ENCODE results near the gene CCR4. TPM values are rescaled to one million over a fixed set of nuclear protein-coding genes. Genes with fewer than 3 reads are reported as not detected.

Gene CCR4
- total RNA-seq, 1 experiment from 2014 or later = 0.10 TPM

- intact Hi-C loops (cut with micrococcal nuclease; ENCODE audit: unreplicated experiment) (no loop called here), in situ Hi-C loops (cut with HindIII; ENCODE audit: low pct_unique_long_range_greater_than_20kb, low sequenced_read_pairs) (no loop called here)
- Histone ChIP-seq H3K4me1 (ENCODE audit: control insufficient read depth, insufficient read depth, low read length) (no peaks in the 10 kb centered on the region), H3K36me3 (ENCODE audit: control insufficient read depth, insufficient read depth, low read length) (no peaks in the 10 kb centered on the region), H3K9me3 (ENCODE audit: control insufficient read depth, insufficient read depth, low read depth, low read length) (no peaks in the 10 kb centered on the region), H3K27ac (ENCODE audit: low read length) (no peak overlapping the region), H3K4me3 (ENCODE audit: low read depth in 2 of 2, low read length in 2 of 2) (no peak overlapping the region), H3K27me3 (ENCODE audit: control insufficient read depth, insufficient read depth, low read length) (no peaks in the 10 kb centered on the region)
- DNase-seq (ENCODE audit: low read depth, low spot score) (no peak), ATAC-seq (no peak)
- no TSS peak for BruUV-seq (replicated peaks)
- no peak for TF ChIP-seq REST (IDR thresholded peaks at IDR 0.05; ENCODE audit: insufficient read depth in 1 of 2, low read depth in 2 of 2, low read length in 1 of 2)
- no peak for TF ChIP-seq POLR2AphosphoS5 (IDR thresholded peaks at IDR 0.05; ENCODE audit: low read depth, low read length)
- TF ChIP-seq, protein P1, sequence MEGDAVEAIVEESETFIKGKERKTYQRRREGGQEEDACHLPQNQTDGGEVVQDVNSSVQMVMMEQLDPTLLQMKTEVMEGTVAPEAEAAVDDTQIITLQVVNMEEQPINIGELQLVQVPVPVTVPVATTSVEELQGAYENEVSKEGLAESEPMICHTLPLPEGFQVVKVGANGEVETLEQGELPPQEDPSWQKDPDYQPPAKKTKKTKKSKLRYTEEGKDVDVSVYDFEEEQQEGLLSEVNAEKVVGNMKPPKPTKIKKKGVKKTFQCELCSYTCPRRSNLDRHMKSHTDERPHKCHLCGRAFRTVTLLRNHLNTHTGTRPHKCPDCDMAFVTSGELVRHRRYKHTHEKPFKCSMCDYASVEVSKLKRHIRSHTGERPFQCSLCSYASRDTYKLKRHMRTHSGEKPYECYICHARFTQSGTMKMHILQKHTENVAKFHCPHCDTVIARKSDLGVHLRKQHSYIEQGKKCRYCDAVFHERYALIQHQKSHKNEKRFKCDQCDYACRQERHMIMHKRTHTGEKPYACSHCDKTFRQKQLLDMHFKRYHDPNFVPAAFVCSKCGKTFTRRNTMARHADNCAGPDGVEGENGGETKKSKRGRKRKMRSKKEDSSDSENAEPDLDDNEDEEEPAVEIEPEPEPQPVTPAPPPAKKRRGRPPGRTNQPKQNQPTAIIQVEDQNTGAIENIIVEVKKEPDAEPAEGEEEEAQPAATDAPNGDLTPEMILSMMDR (IDR thresholded peaks at IDR 0.05) = no peak
- no peak for TF ChIP-seq SIN3A (IDR thresholded peaks at IDR 0.05; ENCODE audit: borderline replicate concordance, insufficient read depth, low read depth, low read length)
- TF ChIP-seq TCF7L2 (IDR thresholded peaks at IDR 0.05; ENCODE audit: low read depth, low read length) = no peak
- ChIA-PET CTCF (no interaction called here), POLR2A (no interaction called here)
Measured at GRCh38 chr3:33004205-33004604, 52.8 kb downstream of the CCR4 start.

DNA sequence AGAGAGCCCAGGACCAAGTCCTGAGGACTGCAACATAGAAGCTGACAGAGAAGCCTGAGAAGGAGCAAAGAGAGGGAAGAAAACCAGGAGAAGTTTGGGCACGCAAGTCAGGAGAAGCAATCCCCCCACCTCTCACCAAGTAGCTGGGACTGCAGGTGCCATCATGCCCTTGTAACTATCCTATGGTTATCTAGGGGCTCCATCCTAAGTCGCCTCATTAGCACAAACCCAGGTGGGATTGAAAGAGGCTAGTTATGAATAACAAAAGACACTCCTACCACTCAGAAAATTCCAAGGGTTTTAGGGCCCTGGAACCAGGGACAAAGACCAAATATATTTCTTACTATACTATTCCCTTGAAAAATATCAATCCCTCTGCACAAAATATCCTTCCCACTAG lies 53.5 kb downstream of the CCR4 start:
- Histone ChIP-seq H3K4me3 (ENCODE audit: low read depth in 2 of 2, low read length in 2 of 2) (no peak overlapping the region), H3K27me3 (ENCODE audit: control insufficient read depth, insufficient read depth, low read length) (no peaks in the 10 kb centered on the region), H3K36me3 (ENCODE audit: control insufficient read depth, insufficient read depth, low read length) (no peaks in the 10 kb centered on the region), H3K4me1 (ENCODE audit: control insufficient read depth, insufficient read depth, low read length) (no peaks in the 10 kb centered on the region), H3K9me3 (ENCODE audit: control insufficient read depth, insufficient read depth, low read depth, low read length) (no peaks in the 10 kb centered on the region), H3K27ac (ENCODE audit: low read length) (no peak overlapping the region)
- DNase-seq (ENCODE audit: low read depth, low spot score) (no peak), ATAC-seq (no peak)
- CTCF ChIA-PET = no interaction called here
- POLR2A ChIA-PET = no interaction called here
- in situ Hi-C loops (cut with HindIII; ENCODE audit: low pct_unique_long_range_greater_than_20kb, low sequenced_read_pairs) = no loop called here
- no peak for TF ChIP-seq SIN3A (IDR thresholded peaks at IDR 0.05; ENCODE audit: borderline replicate concordance, insufficient read depth, low read depth, low read length)
- TF ChIP-seq POLR2AphosphoS5 (IDR thresholded peaks at IDR 0.05; ENCODE audit: low read depth, low read length) = no peak
- TF ChIP-seq TCF7L2 (IDR thresholded peaks at IDR 0.05; ENCODE audit: low read depth, low read length) = no peak
- intact Hi-C loops (cut with micrococcal nuclease; ENCODE audit: unreplicated experiment) = no loop called here
- no TSS peak for BruUV-seq (replicated peaks)

Other genes starting within 250 kb of the CCR4 start
- 0.18 TPM for gene TRIM71, start 133.6 kb upstream of the CCR4 start, total RNA-seq (2021; ENCODE audit: unreplicated experiment)
- 39.1 TPM for gene GLB1, start 145.5 kb downstream of the CCR4 start, total RNA-seq (2021; ENCODE audit: unreplicated experiment)
- 5.8 TPM for gene TMPPE, start 145.5 kb downstream of the CCR4 start, total RNA-seq (2021; ENCODE audit: unreplicated experiment)
- gene CRTAP, start 162.4 kb downstream of the CCR4 start, total RNA-seq (2021; ENCODE audit: unreplicated experiment) = 99.3 TPM